AG09309 (cell line): ENCODE measurements around the gene SLC5A10.
"Not testable (repeated sequence)": the region's sequence is repeated elsewhere in the genome, so short reads cannot be mapped to it uniquely, and the experiment has no call there.

Source experiments
- DNase-seq: peaks from one replicate; pipeline ENCODE4 v3.0.0-alpha.2; 2010; ENCODE audit warnings: low read depth
- H3K4me3 ChIP-seq: 2 replicates; pipeline ENCODE4 v1.5.1; 2011; ENCODE audit warnings: mild to moderate bottlenecking, low read depth, low read length, moderate library complexity; ENCODE audit not compliant: control insufficient read depth
- CTCF ChIP-seq: IDR thresholded peaks from 2 replicates; pipeline ENCODE4 v1.5.1; 2011; ENCODE audit warnings: mild to moderate bottlenecking, low read depth, low read length, inconsistent platforms; ENCODE audit not compliant: insufficient read depth, control insufficient read depth; ENCODE audit errors: missing control alignments

Gene SLC5A10

GRCh38 chr17:18953231-18953728, 1.3 kb downstream of the SLC5A10 start:
- DNase-seq = no peak
- H3K4me3 ChIP-seq = no peak overlapping the region
- TF ChIP-seq CTCF = no peak

- no peak overlapping the region for H3K4me3 ChIP-seq
- no peak for TF ChIP-seq CTCF
- DNase-seq = no peak
These were observed 2.4 kb downstream of the SLC5A10 start for GRCh38 chr17:18954321-18954720.

GRCh38 chr17:18955009-18955408, 3.0 kb downstream of the SLC5A10 start:
- no peak for TF ChIP-seq CTCF
- no peak for DNase-seq
- no peak overlapping the region for H3K4me3 ChIP-seq

- H3K4me3 ChIP-seq, DNase-seq: not testable (repeated sequence)
These were observed 4.1 kb downstream of the SLC5A10 start for GRCh38 chr17:18956021-18956420.

GRCh38 chr17:18956581-18956980, 4.6 kb downstream of the SLC5A10 start:
- DNase-seq = no peak
- no peak overlapping the region for H3K4me3 ChIP-seq
- TF ChIP-seq CTCF = no peak

- DNase-seq = no peak
- no peak for TF ChIP-seq CTCF
- H3K4me3 ChIP-seq = no peak overlapping the region
These were observed 5.9 kb downstream of the SLC5A10 start for GRCh38 chr17:18957831-18958230.

GRCh38 chr17:18958611-18959010, 6.6 kb downstream of the SLC5A10 start:
- H3K4me3 ChIP-seq = no peak overlapping the region

More at GRCh38 chr17:18958611-18959010, 6.6 kb downstream of the SLC5A10 start:
- no peak for TF ChIP-seq CTCF
- DNase-seq = no peak
